Measurements from ENCODE around the gene KMO. TPM values are rescaled to one million over a fixed set of nuclear protein-coding genes. Genes with fewer than 3 reads are reported as not detected.

Gene KMO
- total RNA-seq, 1 experiment from 2014 or later = not detected

DNA sequence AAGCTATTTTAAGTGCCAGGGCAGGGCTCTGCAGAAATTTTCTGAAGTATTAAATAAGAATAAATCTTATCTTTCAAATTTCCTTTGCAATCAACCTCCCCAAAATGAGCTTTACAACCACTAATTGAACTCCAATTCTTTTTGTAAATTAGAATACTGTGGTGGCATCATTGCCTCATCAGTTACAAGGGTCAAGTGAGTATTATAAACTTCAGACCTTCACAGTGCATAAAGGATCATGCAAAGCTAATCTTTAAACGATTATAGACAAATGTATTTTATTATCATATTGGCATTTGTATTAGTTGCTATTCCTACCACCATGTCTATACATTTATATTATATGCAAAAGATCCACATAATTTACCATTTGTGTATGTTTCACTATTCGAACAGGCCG lies 100.8 kb downstream of the KMO start:
- Histone ChIP-seq H3K18ac (ENCODE audit: insufficient read length, low read depth, low read length) (no peak overlapping the region), H4K91ac (ENCODE audit: insufficient read length, low read depth, low read length) (no peak overlapping the region), H3T11ph (ENCODE audit: low read length) (no peak overlapping the region), H2BK12ac (ENCODE audit: insufficient read length, low read depth, low read length) (no peak overlapping the region), H3K4me1 (ENCODE audit: insufficient read depth, low read length) (peaks cover 6% of the 10 kb centered on the region; the same call in 1 of the 2 replicates), H3K56ac (ENCODE audit: insufficient read length, low read depth, low read length) (no peak overlapping the region), H3K27me3 (ENCODE audit: insufficient read depth, low read length) (no peaks in the 10 kb centered on the region), H4K8ac (replicated peaks; ENCODE audit: insufficient read length, low read depth, low read length) (no peak overlapping the region), H2BK120ac (ENCODE audit: low read depth, low read length, poor library complexity, severe bottlenecking) (no peak overlapping the region), H2BK15ac (ENCODE audit: low read depth, low read length) (no peak overlapping the region), H4K5ac (ENCODE audit: insufficient read length, low read depth, low read length) (no peak overlapping the region), H2BK5ac (ENCODE audit: insufficient read length, low read length) (no peak overlapping the region), H2AK5ac (ENCODE audit: insufficient read length, low read length) (no peak overlapping the region), H3K9ac (ENCODE audit: extremely low read depth, insufficient read length, low read length) (no peak overlapping the region), H2AFZ (ENCODE audit: low read length) (no peak overlapping the region), H2BK20ac (ENCODE audit: low read depth, low read length, poor library complexity, severe bottlenecking) (no peak overlapping the region), H3K27ac (ENCODE audit: insufficient read length, low read depth, low read length) (no peak overlapping the region), H3K4ac (ENCODE audit: low read depth, low read length) (no peak overlapping the region), H3K79me1 (ENCODE audit: insufficient read depth, low read depth, low read length, poor library complexity, severe bottlenecking) (no peaks in the 10 kb centered on the region), H3K14ac (ENCODE audit: insufficient read depth, low read length) (no peak overlapping the region), H3K23ac (ENCODE audit: insufficient read length, low read depth, low read length) (no peak overlapping the region), H4K20me1 (ENCODE audit: control insufficient read depth, insufficient read depth, insufficient read length) (no peaks in the 10 kb centered on the region), H3K9me3 (ENCODE audit: control insufficient read depth, low read depth, low read length) (no peaks in the 10 kb centered on the region), H3K79me2 (ENCODE audit: insufficient read depth, low read length) (peaks cover 12% of the 10 kb centered on the region; the same call in 1 of the 2 replicates), H3K4me2 (ENCODE audit: insufficient read depth, insufficient read length, low read length) (no peak overlapping the region), H3K23me2 (ENCODE audit: insufficient read length, low read depth, low read length, poor library complexity, severe bottlenecking) (no peaks in the 10 kb centered on the region)
- Mint-ChIP-seq H3K27me3 (ENCODE audit: low read depth) (no peaks in the 10 kb centered on the region), H3K27ac (no peak overlapping the region), H3K4me3 (no peak overlapping the region), H3K4me1 (peaks cover 26 to 30% of the 10 kb centered on the region in 2 experiments), H3K36me3 (ENCODE audit: insufficient read depth in 1 of 3, low read depth in 3 of 3) (peaks cover 24 to 33% (median 31%) of the 10 kb centered on the region in 3 experiments; a peak in 6 of 7 replicates), H3K9me3 (no peaks in the 10 kb centered on the region)
- no CpG with 5 or more reads among the region's 3 CpGs for WGBS (ENCODE audit: extremely low coverage, insufficient read length, low lambda C conversion rate)
- DNase-seq = no peak
- TF ChIP-seq, protein P1, sequence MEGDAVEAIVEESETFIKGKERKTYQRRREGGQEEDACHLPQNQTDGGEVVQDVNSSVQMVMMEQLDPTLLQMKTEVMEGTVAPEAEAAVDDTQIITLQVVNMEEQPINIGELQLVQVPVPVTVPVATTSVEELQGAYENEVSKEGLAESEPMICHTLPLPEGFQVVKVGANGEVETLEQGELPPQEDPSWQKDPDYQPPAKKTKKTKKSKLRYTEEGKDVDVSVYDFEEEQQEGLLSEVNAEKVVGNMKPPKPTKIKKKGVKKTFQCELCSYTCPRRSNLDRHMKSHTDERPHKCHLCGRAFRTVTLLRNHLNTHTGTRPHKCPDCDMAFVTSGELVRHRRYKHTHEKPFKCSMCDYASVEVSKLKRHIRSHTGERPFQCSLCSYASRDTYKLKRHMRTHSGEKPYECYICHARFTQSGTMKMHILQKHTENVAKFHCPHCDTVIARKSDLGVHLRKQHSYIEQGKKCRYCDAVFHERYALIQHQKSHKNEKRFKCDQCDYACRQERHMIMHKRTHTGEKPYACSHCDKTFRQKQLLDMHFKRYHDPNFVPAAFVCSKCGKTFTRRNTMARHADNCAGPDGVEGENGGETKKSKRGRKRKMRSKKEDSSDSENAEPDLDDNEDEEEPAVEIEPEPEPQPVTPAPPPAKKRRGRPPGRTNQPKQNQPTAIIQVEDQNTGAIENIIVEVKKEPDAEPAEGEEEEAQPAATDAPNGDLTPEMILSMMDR (conservative IDR thresholded peaks at IDR 0.05) = no peak
